Measurements from ENCODE around the gene IGLL1.

GRCh38 chr22:23548501-23549197, 31.4 kb downstream of the IGLL1 start:
- TF ChIP-seq CTCF (optimal IDR thresholded peaks at IDR 0.05 in 1 of 3, IDR thresholded peaks at IDR 0.05 in 1 of 3, conservative IDR thresholded peaks at IDR 0.05 in 1 of 3; ENCODE audit: extremely low read depth in 1 of 3, insufficient read depth in 2 of 3, low read length in 3 of 3) (no peak), EZH2 (IDR thresholded peaks at IDR 0.05; ENCODE audit: low read length) (no peak)
